ENCODE measurements around the gene HIGD1A. TPM values are rescaled to one million over a fixed set of nuclear protein-coding genes. Genes with fewer than 3 reads are reported as not detected.

HIGD1A gene
- polyA plus RNA-seq, 1 donor from 2014 or later: 350 TPM

DNA sequence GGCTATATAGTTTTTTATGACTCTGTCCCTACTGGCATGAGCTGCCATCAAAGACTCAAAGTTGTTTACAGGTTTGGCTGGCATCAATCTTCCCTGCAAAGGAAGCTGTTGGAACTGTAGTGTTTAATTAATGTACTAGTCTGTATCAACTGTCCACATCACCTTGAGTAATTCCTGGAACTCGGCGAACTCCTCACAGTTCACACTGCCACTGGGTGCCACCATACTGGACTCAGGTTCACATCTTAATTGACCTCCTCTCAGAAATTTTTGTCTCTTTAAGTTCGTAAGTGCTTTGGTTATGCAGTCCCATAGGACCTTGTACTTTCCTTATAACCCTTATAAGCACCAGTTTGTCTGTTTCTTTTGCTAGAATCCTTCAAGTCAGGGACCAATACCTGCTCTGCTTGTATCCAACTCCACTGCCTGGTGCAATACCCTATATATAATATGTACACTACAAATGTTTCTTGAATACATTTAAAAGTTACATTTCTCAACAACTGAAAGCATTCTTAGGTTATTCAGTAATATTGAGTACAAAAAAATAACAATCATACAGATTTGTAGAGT lies 3.2 kb downstream of the HIGD1A start:
- TF ChIP-seq EZH2 (IDR thresholded peaks at IDR 0.05; ENCODE audit: borderline replicate concordance, insufficient read depth, low read length, poor library complexity, severe bottlenecking) (no peak), POLR2AphosphoS5 (IDR thresholded peaks at IDR 0.05) (no peak)
- Histone ChIP-seq H3F3A (ENCODE audit: insufficient read depth, low read length, poor library complexity, severe bottlenecking) (peaks cover 4% of the 10 kb centered on the region), H2AFZ (ENCODE audit: low read depth, low read length) (no peak overlapping the region), H3K79me2 (replicated peaks; ENCODE audit: insufficient read depth, low read length) (peaks cover 42% of the 10 kb centered on the region), H3K27ac (ENCODE audit: low read length) (no peak overlapping the region), H3K9me3 (ENCODE audit: low read length) (no peaks in the 10 kb centered on the region), H3K4me2 (ENCODE audit: low read length) (no peak overlapping the region), H3K9ac (ENCODE audit: low read length) (no peak overlapping the region), H3K27me3 (ENCODE audit: insufficient read depth, low read depth, low read length) (no peaks in the 10 kb centered on the region), H3K36me3 (ENCODE audit: insufficient read depth, low read length) (no peaks in the 10 kb centered on the region), H3K9me2 (ENCODE audit: insufficient read depth, low read length) (no peaks in the 10 kb centered on the region), H3K4me3 (ENCODE audit: low read length) (peak overlapping the region; percentile 83), H4K20me1 (ENCODE audit: insufficient read depth) (no peaks in the 10 kb centered on the region)

DNA sequence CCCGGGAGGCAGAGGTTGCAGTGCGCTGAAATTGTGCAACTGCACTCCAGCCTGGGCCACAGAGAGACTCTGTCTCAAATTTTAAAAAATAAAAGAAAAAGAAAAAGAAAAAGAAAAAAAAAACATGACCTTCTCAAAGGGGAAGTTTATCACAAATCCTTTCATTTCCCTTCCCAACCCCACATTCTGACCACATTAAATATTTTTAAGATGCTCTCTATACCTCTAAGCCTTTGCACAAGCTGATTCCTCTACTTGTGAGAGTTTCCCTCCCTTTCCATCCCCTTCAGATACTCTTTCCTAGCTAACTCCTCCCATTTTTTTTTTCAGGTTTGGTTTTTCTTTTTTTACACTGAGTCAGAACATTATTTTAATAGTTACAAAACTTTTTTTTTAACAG lies 4.0 kb downstream of the HIGD1A start:
- no peaks in the 10 kb centered on the region for H3K36me3 ChIP-seq (ENCODE audit: insufficient read depth, low read length)

DNA sequence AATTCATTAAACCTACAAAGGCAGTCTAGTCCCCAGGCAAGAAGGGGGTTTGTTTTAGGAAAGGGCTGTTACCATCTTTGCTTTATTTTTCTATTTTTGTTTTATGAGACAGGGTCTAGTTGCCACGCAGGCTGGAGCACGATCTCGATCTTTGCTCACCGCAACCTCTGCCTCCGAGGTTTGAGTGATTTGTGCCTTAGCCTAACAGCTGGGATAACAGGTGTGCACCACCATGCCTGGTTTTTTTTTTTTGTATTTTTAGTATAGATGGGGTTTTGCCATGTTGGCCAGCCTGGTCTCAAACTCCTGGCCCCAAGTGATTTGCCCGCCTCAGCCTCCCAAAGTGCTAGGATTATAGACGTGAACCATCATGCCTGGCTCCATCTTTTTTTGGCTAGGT lies 4.9 kb downstream of the HIGD1A start:
- Histone ChIP-seq H3K9me2 (ENCODE audit: insufficient read depth, low read length) (no peaks in the 10 kb centered on the region), H3K27me3 (ENCODE audit: insufficient read depth, low read depth, low read length) (no peaks in the 10 kb centered on the region), H4K20me1 (ENCODE audit: insufficient read depth) (no peaks in the 10 kb centered on the region), H2AFZ (ENCODE audit: low read depth, low read length) (no peak overlapping the region), H3K36me3 (ENCODE audit: insufficient read depth, low read length) (no peaks in the 10 kb centered on the region), H3K9ac (ENCODE audit: low read length) (no peak overlapping the region), H3K4me3 (ENCODE audit: low read length) (no peak overlapping the region), H3K27ac (ENCODE audit: low read length) (no peak overlapping the region), H3F3A (ENCODE audit: insufficient read depth, low read length, poor library complexity, severe bottlenecking) (peaks cover 4% of the 10 kb centered on the region), H3K79me2 (replicated peaks; ENCODE audit: insufficient read depth, low read length) (peaks cover 51% of the 10 kb centered on the region), H3K9me3 (ENCODE audit: low read length) (no peaks in the 10 kb centered on the region), H3K4me2 (ENCODE audit: low read length) (no peak overlapping the region)
- no peak for TF ChIP-seq POLR2AphosphoS5 (IDR thresholded peaks at IDR 0.05)
- TF ChIP-seq EP300 (conservative IDR thresholded peaks at IDR 0.05; ENCODE audit: poor library complexity, severe bottlenecking): no peak
- TF ChIP-seq MXI1 (conservative IDR thresholded peaks at IDR 0.05; ENCODE audit: poor library complexity, severe bottlenecking): no peak
- TF ChIP-seq, protein P1, sequence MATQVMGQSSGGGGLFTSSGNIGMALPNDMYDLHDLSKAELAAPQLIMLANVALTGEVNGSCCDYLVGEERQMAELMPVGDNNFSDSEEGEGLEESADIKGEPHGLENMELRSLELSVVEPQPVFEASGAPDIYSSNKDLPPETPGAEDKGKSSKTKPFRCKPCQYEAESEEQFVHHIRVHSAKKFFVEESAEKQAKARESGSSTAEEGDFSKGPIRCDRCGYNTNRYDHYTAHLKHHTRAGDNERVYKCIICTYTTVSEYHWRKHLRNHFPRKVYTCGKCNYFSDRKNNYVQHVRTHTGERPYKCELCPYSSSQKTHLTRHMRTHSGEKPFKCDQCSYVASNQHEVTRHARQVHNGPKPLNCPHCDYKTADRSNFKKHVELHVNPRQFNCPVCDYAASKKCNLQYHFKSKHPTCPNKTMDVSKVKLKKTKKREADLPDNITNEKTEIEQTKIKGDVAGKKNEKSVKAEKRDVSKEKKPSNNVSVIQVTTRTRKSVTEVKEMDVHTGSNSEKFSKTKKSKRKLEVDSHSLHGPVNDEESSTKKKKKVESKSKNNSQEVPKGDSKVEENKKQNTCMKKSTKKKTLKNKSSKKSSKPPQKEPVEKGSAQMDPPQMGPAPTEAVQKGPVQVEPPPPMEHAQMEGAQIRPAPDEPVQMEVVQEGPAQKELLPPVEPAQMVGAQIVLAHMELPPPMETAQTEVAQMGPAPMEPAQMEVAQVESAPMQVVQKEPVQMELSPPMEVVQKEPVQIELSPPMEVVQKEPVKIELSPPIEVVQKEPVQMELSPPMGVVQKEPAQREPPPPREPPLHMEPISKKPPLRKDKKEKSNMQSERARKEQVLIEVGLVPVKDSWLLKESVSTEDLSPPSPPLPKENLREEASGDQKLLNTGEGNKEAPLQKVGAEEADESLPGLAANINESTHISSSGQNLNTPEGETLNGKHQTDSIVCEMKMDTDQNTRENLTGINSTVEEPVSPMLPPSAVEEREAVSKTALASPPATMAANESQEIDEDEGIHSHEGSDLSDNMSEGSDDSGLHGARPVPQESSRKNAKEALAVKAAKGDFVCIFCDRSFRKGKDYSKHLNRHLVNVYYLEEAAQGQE (IDR thresholded peaks at IDR 0.05; ENCODE audit: borderline replicate concordance): no peak
- no peak for TF ChIP-seq RAD21 (conservative IDR thresholded peaks at IDR 0.05)
- no peak for TF ChIP-seq EZH2 (IDR thresholded peaks at IDR 0.05; ENCODE audit: borderline replicate concordance, insufficient read depth, low read length, poor library complexity, severe bottlenecking)
- TF ChIP-seq SMC3 (conservative IDR thresholded peaks at IDR 0.05; ENCODE audit: poor library complexity): no peak
- no peak for TF ChIP-seq TAF1 (IDR thresholded peaks at IDR 0.05; ENCODE audit: low read depth)
- TF ChIP-seq, protein P2, sequence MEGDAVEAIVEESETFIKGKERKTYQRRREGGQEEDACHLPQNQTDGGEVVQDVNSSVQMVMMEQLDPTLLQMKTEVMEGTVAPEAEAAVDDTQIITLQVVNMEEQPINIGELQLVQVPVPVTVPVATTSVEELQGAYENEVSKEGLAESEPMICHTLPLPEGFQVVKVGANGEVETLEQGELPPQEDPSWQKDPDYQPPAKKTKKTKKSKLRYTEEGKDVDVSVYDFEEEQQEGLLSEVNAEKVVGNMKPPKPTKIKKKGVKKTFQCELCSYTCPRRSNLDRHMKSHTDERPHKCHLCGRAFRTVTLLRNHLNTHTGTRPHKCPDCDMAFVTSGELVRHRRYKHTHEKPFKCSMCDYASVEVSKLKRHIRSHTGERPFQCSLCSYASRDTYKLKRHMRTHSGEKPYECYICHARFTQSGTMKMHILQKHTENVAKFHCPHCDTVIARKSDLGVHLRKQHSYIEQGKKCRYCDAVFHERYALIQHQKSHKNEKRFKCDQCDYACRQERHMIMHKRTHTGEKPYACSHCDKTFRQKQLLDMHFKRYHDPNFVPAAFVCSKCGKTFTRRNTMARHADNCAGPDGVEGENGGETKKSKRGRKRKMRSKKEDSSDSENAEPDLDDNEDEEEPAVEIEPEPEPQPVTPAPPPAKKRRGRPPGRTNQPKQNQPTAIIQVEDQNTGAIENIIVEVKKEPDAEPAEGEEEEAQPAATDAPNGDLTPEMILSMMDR (IDR thresholded peaks at IDR 0.05; ENCODE audit: poor library complexity, severe bottlenecking): no peak

More for the DNA sequence above, 4.0 kb downstream of the HIGD1A start:
- peaks cover 4% of the 10 kb centered on the region for H3F3A ChIP-seq (ENCODE audit: insufficient read depth, low read length, poor library complexity, severe bottlenecking)
- TF ChIP-seq, protein P2 (IDR thresholded peaks at IDR 0.05; ENCODE audit: poor library complexity, severe bottlenecking): no peak
- no peak for TF ChIP-seq SMC3 (conservative IDR thresholded peaks at IDR 0.05; ENCODE audit: poor library complexity)
- no peak overlapping the region for H3K9ac ChIP-seq (ENCODE audit: low read length)
- H3K79me2 ChIP-seq (replicated peaks; ENCODE audit: insufficient read depth, low read length): peaks cover 51% of the 10 kb centered on the region
- H3K27me3 ChIP-seq (ENCODE audit: insufficient read depth, low read depth, low read length): no peaks in the 10 kb centered on the region
- H3K4me2 ChIP-seq (ENCODE audit: low read length): no peak overlapping the region
- no peaks in the 10 kb centered on the region for H3K9me2 ChIP-seq (ENCODE audit: insufficient read depth, low read length)
- no peaks in the 10 kb centered on the region for H4K20me1 ChIP-seq (ENCODE audit: insufficient read depth)
- no peak overlapping the region for H3K27ac ChIP-seq (ENCODE audit: low read length)
- H3K4me3 ChIP-seq (ENCODE audit: low read length): no peak overlapping the region
- H3K9me3 ChIP-seq (ENCODE audit: low read length): no peaks in the 10 kb centered on the region
- no peak overlapping the region for H2AFZ ChIP-seq (ENCODE audit: low read depth, low read length)

All from neural cell (in vitro differentiated cells).